T1000 (cell line): ENCODE measurements around the gene MAEL.

Experiments used
- DNase-seq: peaks from one replicate; lab custom pipeline; 2025; ENCODE audit warnings: mixed read lengths; lab: John Stamatoyannopoulos, UW

The MAEL gene

GRCh38 chr1:167056529-167057231 lies 67.6 kb downstream of the MAEL start:
- no peak for DNase-seq

- peak; percentile 10 for DNase-seq
Observed at GRCh38 chr1:167057241-167057688, 68.2 kb downstream of the MAEL start.

GRCh38 chr1:167059045-167059808 lies 70.1 kb downstream of the MAEL start:
- peak; percentile 18 for DNase-seq

DNA sequence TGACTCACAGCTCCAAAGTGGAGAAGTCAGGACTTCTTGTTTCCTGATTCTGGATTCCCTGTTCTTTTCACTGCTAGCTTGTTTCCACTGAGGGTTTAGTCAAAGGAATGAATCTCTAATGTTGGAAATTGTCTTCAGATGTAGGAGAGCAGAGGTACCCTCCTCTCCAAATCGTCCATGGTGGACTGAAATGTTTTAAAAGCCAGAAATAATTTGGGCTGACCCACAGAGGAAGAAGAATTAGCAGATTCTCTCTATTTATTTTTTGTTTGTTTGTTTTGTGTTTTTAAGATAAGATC lies 70.7 kb downstream of the MAEL start:
- DNase-seq = no peak

DNA sequence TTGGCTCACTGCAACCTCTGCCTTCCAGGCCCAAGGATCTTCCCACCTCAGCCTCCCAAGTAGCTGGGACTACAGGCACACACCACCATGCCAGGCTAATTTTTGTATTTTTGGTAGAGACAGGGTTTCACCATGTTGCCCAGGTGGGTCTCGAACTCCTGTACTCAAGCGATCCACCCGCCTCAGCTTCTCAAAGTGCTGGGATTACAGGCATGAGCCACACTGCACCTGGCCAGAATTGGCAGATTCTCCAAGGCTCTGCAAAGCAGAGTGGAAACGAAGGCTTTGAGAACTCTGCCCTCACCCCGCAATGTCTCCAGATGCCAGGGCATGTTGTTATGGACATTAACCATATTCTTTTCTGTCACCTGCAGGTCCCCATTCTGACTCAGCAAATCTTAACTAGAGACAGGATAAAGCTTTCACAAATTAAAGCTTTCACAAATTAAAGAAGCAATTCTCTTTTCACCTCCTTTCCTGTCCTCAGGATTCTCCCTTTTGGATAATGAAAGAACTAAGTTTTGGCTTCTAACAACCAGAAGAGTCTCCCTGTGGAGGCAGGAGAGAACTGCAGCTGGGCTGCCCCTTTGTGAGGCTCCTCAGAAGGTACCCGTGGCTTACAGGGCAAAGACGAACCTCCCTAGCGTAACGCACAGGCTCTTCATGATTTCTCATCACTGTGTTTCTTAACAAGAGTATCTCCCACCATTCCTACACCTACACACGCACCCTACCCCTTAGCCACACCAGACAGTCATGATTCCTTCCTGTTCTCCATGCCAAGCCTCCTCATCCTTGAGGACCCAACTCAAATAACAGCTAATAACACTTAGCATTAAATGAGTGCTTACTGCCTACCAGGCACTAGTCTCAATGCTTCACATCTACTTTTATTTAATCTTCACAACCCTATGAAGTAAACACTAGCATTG lies 71.3 kb downstream of the MAEL start:
- DNase-seq = no peak

GRCh38 chr1:167061073-167061464 lies 72.0 kb downstream of the MAEL start:
- DNase-seq = no peak

- no peak for DNase-seq
Observed at GRCh38 chr1:167064621-167065020, 75.5 kb downstream of the MAEL start.

DNA sequence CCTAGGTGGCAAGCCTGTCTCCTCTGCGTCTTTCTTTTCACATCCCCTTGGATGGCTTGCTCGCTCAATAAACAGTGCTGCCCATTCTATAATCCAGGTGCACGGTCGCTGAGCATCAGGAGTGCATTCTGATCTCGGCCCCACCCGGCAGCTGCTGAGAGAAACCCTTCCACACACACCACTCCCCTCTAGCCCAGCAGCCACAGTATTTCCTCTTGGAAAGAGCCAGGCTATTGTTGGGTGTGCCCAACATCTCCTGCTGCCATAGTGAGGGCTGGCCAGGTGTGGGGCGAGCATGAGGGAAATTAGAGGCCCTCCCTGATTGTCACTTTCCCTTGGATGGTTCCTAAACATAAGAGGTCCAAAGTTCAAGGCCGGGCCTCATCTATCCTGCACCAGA lies 76.4 kb downstream of the MAEL start:
- no peak for DNase-seq

- DNase-seq = peak; percentile 61
Observed at GRCh38 chr1:167066333-167067122, 77.4 kb downstream of the MAEL start.

DNA sequence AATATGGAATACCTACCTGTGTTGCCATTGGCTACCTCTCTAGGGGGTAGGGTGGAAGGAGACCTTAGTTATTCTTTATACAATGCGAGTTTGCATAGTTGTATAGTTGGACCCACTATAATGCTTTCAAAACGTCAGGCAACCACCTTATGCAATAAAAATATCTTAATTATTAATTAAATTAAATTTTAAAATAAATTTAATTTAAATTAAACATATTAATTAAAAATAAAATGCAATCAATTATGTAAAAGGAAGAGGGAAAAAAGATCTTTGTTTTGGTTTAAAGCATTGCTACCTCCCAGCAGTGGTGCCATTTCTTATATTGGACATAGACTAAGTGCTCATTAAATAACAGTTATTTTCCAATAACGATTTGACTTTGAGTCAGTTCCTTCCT lies 78.8 kb downstream of the MAEL start:
- DNase-seq = no peak

- no peak for DNase-seq
Observed at GRCh38 chr1:167068761-167069160, 79.7 kb downstream of the MAEL start.

DNA sequence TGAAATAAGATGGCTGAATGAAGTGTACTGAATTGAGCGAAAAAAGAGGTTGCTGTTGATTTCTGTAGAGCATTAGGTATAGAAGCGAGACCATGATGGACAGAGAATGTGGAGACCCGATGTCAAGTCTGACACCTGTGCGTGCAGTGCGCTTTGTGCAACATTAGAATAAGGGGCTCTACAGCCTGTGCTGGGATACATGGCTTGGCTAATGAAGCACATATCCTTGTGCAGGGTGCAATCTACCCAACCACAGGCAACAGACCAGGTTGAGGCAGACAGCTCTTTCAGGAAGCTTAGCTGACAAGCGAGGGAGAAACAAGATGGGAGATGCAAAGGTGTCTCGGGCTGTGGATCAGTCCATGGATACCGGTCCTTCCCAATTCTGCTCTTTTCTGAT lies 82.2 kb downstream of the MAEL start:
- no peak for DNase-seq
